ENCODE measurements around the gene ETHE1. TPM values are rescaled to one million over a fixed set of nuclear protein-coding genes. Genes with fewer than 3 reads are reported as not detected.

Gene ETHE1
- total and polyA plus RNA-seq, 2 donors (not counting 1 experiment from before 2014, with no cell fraction given) = 16.0 to 39.4 TPM

- intact Hi-C loops (cut with micrococcal nuclease) = no loop called here
- DNase-seq (no peak), ATAC-seq (ENCODE audit: low read depth) (no peak)
- H3K4me1 Mint-ChIP-seq = peaks cover 17% of the 10 kb centered on the region
- CTCF ChIA-PET = interaction anchor here (0.5 to 0.9 kb wide), 3 partner anchors 10 to 14 kb away, joined by 3 to 5 read pairs (median 4); no protein-coding TSS in a partner anchor
- H2AFZ ChIP-seq (ENCODE audit: insufficient read depth, low read depth, low read length, poor library complexity, severe bottlenecking) = no peak overlapping the region
- no peaks in the 10 kb centered on the region for H4K20me1 ChIP-seq (ENCODE audit: control insufficient read depth, insufficient read depth, low read length, poor library complexity, severe bottlenecking)
- no peak overlapping the region for H3K4me3 Mint-ChIP-seq
- POLR2A ChIA-PET = no interaction called here
- no peak overlapping the region for H3K27ac ChIP-seq (ENCODE audit: low read length in 2 of 2)
- H3K36me3 ChIP-seq (replicated peaks in 1 of 2; ENCODE audit: control extremely low read depth in 1 of 2, control insufficient read depth in 1 of 2, extremely low read depth in 1 of 2, insufficient read depth in 2 of 2, low read length in 1 of 2) = peaks cover 0 to 1% of the 10 kb centered on the region in 2 experiments
- H3K9me3 Mint-ChIP-seq (ENCODE audit: insufficient read depth) = no peaks in the 10 kb centered on the region
- no peak overlapping the region for H3K4me3 ChIP-seq (ENCODE audit: control extremely low read depth in 1 of 5, extremely low read depth in 1 of 5, insufficient read depth in 1 of 5, low read depth in 2 of 5, low read length in 4 of 5)
- no peak overlapping the region for H3K9ac ChIP-seq (ENCODE audit: low read length)
- WGBS (ENCODE audit: insufficient coverage) = no CpG with 5 or more reads among the region's 2 CpGs
- no peaks in the 10 kb centered on the region for H3K27me3 Mint-ChIP-seq
- H3K9me3 ChIP-seq (ENCODE audit: control extremely low read depth in 1 of 3, control insufficient read depth in 2 of 3, insufficient read depth in 1 of 3, low read length in 2 of 3) = no peaks in the 10 kb centered on the region
- H3K4me1 ChIP-seq (ENCODE audit: control insufficient read depth in 2 of 2, insufficient read depth in 2 of 2, low read length in 2 of 2) = peaks cover 11 to 17% of the 10 kb centered on the region in 2 donors
- H3K79me2 ChIP-seq (ENCODE audit: control insufficient read depth, insufficient read depth, low read length) = no peaks in the 10 kb centered on the region
- TF ChIP-seq EZH2 (IDR thresholded peaks at IDR 0.05; ENCODE audit: borderline replicate concordance, insufficient read depth, low read depth, low read length, poor library complexity, severe bottlenecking) (no peak), CTCF (IDR thresholded peaks at IDR 0.05) (no peak)
- H3K27ac Mint-ChIP-seq = no peak overlapping the region
- no peak overlapping the region for H3K4me2 ChIP-seq (replicated peaks; ENCODE audit: low read depth, low read length, poor library complexity, severe bottlenecking)
- no peaks in the 10 kb centered on the region for H3K27me3 ChIP-seq (replicated peaks in 1 of 4; ENCODE audit: control extremely low read depth in 1 of 4, control insufficient read depth in 3 of 4, insufficient read depth in 4 of 4, low read length in 3 of 4)
These were observed 19.1 kb downstream of the ETHE1 start for GRCh38 chr19:43507880-43508279.

DNA sequence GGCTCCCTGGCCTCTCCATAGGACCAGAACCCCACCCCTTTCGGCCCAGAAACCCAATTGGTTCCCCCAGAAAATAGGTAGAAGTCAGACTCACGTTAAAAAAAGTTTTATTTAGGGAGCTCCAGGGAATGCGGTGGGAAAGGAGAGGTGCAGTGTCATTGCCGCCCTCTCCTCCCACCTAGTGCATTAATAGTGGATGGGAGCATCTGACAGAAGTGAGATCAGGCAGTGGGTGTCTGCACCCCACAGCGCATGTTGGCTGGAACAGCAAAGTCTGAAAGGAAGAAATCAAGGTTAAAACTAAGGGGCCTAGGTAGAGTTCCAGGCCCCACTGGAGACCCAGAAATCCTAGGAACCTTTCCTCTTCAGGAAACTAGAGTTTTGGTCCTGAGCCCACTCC, 20.4 kb downstream of the ETHE1 start:
- H3K4me1 ChIP-seq (ENCODE audit: control insufficient read depth in 2 of 2, insufficient read depth in 2 of 2, low read length in 2 of 2) = peaks cover 12 to 22% of the 10 kb centered on the region in 2 donors
- H3K9me3 ChIP-seq (ENCODE audit: control extremely low read depth in 1 of 3, control insufficient read depth in 2 of 3, insufficient read depth in 1 of 3, low read length in 2 of 3) = no peaks in the 10 kb centered on the region
- intact Hi-C loops (cut with micrococcal nuclease) = no loop called here
- H3K27me3 Mint-ChIP-seq = no peaks in the 10 kb centered on the region
- CTCF ChIA-PET = interaction anchor here (0.6 to 3.6 kb wide), 3 partner anchors 10 to 59 kb away, joined by 3 to 45 read pairs (median 3); no protein-coding TSS in a partner anchor
- no peaks in the 10 kb centered on the region for H3K27me3 ChIP-seq (replicated peaks in 1 of 4; ENCODE audit: control extremely low read depth in 1 of 4, control insufficient read depth in 3 of 4, insufficient read depth in 4 of 4, low read length in 3 of 4)
- 90% methylated on average over 2 of the region's 5 CpGs for WGBS (ENCODE audit: insufficient coverage)
- H3K27ac Mint-ChIP-seq = no peak overlapping the region
- H3K9me3 Mint-ChIP-seq (ENCODE audit: insufficient read depth) = no peaks in the 10 kb centered on the region
- POLR2A ChIA-PET = no interaction called here
- H3K4me3 ChIP-seq (ENCODE audit: control extremely low read depth in 1 of 5, extremely low read depth in 1 of 5, insufficient read depth in 1 of 5, low read depth in 2 of 5, low read length in 4 of 5) = no peak overlapping the region
- H3K4me3 Mint-ChIP-seq = no peak overlapping the region
- no peak for TF ChIP-seq CTCF (IDR thresholded peaks at IDR 0.05)
- TF ChIP-seq EZH2 (IDR thresholded peaks at IDR 0.05; ENCODE audit: borderline replicate concordance, insufficient read depth, low read depth, low read length, poor library complexity, severe bottlenecking) = no peak
- no peak overlapping the region for H3K9ac ChIP-seq (ENCODE audit: low read length)
- ATAC-seq (ENCODE audit: low read depth) = no peak
- DNase-seq = no peak
- no peaks in the 10 kb centered on the region for H4K20me1 ChIP-seq (ENCODE audit: control insufficient read depth, insufficient read depth, low read length, poor library complexity, severe bottlenecking)
- no peak overlapping the region for H3K27ac ChIP-seq (ENCODE audit: low read length in 2 of 2)
- no peak overlapping the region for H3K4me2 ChIP-seq (replicated peaks; ENCODE audit: low read depth, low read length, poor library complexity, severe bottlenecking)
- peaks cover 19% of the 10 kb centered on the region for H3K4me1 Mint-ChIP-seq
- H2AFZ ChIP-seq (ENCODE audit: insufficient read depth, low read depth, low read length, poor library complexity, severe bottlenecking) = no peak overlapping the region
- no peaks in the 10 kb centered on the region for H3K79me2 ChIP-seq (ENCODE audit: control insufficient read depth, insufficient read depth, low read length)
- H3K36me3 ChIP-seq (replicated peaks in 1 of 2; ENCODE audit: control extremely low read depth in 1 of 2, control insufficient read depth in 1 of 2, extremely low read depth in 1 of 2, insufficient read depth in 2 of 2, low read length in 1 of 2) = peaks cover 1 to 2% of the 10 kb centered on the region in 2 experiments

All from B cell (primary cell).